Vagina (tissue), 2 donors: ENCODE results near the gene VNN1.

Source experiments
- POLR2A ChIP-seq, 2 donors: fragments of 450-650 bp; IDR thresholded peaks; one replicate each; pipeline ENCODE4 v1.6.1; 2017; ENCODE audit warnings: antibody characterized with exemption in 2 of 2, mild to moderate bottlenecking in 2 of 2, moderate library complexity in 2 of 2
- POLR2AphosphoS5 ChIP-seq, 2 donors: sonication (generic); formaldehyde crosslinking; IDR thresholded peaks; one replicate each; pipeline ENCODE4 v1.9.0; 2017; ENCODE audit warnings: antibody characterized with exemption in 2 of 2, mild to moderate bottlenecking in 2 of 2, low read depth in 1 of 2; ENCODE audit not compliant: insufficient read depth in 1 of 2
- TF ChIP-seq, protein P1 (sequence below), 3 experiments: fragments of 450-650 bp in 2 of 3; fragments of 200-600 bp in 1 of 3; sonication (generic) in 1 of 3; IDR thresholded peaks; one replicate each; pipeline ENCODE4 v1.5.1; 2017 to 2019; ENCODE audit warnings: antibody characterized with exemption in 3 of 3, mild to moderate bottlenecking in 2 of 3, moderate library complexity in 2 of 3

DNA sequence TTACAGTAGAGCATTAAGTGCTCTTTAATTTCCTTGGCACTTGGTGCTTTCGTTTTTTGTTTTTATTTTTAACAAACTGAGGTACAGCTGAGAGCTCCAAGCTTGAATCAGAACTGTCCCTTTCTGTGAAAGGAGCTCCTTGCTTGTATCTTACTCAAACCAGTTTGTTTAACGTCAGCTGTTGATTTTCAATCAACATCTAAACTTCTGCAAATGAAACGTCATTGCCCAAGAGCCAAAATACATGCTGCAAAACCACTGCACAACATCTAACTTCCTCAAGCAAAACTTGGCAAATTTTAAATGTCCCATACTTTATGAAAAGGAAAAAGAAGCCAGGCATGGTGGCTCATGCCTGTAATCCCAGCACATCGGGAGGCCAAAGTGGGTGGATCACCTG is 28.6 kb upstream of the VNN1 start:
- TF ChIP-seq, protein P1, sequence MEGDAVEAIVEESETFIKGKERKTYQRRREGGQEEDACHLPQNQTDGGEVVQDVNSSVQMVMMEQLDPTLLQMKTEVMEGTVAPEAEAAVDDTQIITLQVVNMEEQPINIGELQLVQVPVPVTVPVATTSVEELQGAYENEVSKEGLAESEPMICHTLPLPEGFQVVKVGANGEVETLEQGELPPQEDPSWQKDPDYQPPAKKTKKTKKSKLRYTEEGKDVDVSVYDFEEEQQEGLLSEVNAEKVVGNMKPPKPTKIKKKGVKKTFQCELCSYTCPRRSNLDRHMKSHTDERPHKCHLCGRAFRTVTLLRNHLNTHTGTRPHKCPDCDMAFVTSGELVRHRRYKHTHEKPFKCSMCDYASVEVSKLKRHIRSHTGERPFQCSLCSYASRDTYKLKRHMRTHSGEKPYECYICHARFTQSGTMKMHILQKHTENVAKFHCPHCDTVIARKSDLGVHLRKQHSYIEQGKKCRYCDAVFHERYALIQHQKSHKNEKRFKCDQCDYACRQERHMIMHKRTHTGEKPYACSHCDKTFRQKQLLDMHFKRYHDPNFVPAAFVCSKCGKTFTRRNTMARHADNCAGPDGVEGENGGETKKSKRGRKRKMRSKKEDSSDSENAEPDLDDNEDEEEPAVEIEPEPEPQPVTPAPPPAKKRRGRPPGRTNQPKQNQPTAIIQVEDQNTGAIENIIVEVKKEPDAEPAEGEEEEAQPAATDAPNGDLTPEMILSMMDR (IDR thresholded peaks at IDR 0.05), result no peak
- TF ChIP-seq POLR2AphosphoS5 (IDR thresholded peaks at IDR 0.05; ENCODE audit: insufficient read depth in 1 of 2, low read depth in 1 of 2) (no peak), POLR2A (IDR thresholded peaks at IDR 0.05) (no peak)
